ENCODE results near the gene NDE1.

GRCh38 chr16:15648135-15648730, 1.8 kb upstream of the NDE1 start:
- TF ChIP-seq CTCF (IDR thresholded peaks at IDR 0.05) (no peak), EZH2 (IDR thresholded peaks at IDR 0.05; ENCODE audit: borderline replicate concordance, insufficient read depth, low read depth, low read length, poor library complexity, severe bottlenecking) (no peak)
